Amygdala (tissue), 56 donors: ENCODE results near the gene PPP4R2.
"Not testable (repeated sequence)": the region's sequence is repeated elsewhere in the genome, so short reads cannot be mapped to it uniquely, and the experiment has no call there.

ENCODE experiments used
- DNase-seq, 56 donors: peaks; one replicate each; lab custom pipeline; 2025; lab: John Stamatoyannopoulos, UW

The PPP4R2 gene

GRCh38 chr3:72974956-72975355, 21.7 kb upstream of the PPP4R2 start:
- DNase-seq = no peak

- DNase-seq = no peak
Measured at GRCh38 chr3:72976281-72976741, 20.3 kb upstream of the PPP4R2 start.

- no peak for DNase-seq
Measured at GRCh38 chr3:72977060-72977808, 19.4 kb upstream of the PPP4R2 start.

- DNase-seq = no peak
Measured at GRCh38 chr3:72982609-72983366, 13.8 kb upstream of the PPP4R2 start.

GRCh38 chr3:72985576-72985975, 11.0 kb upstream of the PPP4R2 start:
- no peak for DNase-seq

GRCh38 chr3:72990701-72991395, 5.8 kb upstream of the PPP4R2 start:
- DNase-seq = no peak

GRCh38 chr3:72991522-72991921, 5.1 kb upstream of the PPP4R2 start:
- peak in 1 of 56 donors; percentile 6 for DNase-seq

- DNase-seq = no peak
Measured at GRCh38 chr3:72993391-72993790, 3.2 kb upstream of the PPP4R2 start.

GRCh38 chr3:72995337-72995736, 1.3 kb upstream of the PPP4R2 start:
- no peak for DNase-seq

- peak in 4 of 56 donors; percentile 22 to 48 (median 32) for DNase-seq
Measured at GRCh38 chr3:72996121-72996472, 514 bp upstream of the PPP4R2 start.

GRCh38 chr3:72997421-72997961, 880 bp downstream of the PPP4R2 start:
- DNase-seq = peak in 23 of 56 donors; percentile 2 to 52 (median 31)

- no peak for DNase-seq
Measured at GRCh38 chr3:72998466-72998865, 1.9 kb downstream of the PPP4R2 start.

- no peak for DNase-seq
Measured at GRCh38 chr3:72999951-73000350, 3.3 kb downstream of the PPP4R2 start.

GRCh38 chr3:73003050-73003449, 6.4 kb downstream of the PPP4R2 start:
- DNase-seq = not testable (repeated sequence)

- DNase-seq = no peak
Measured at GRCh38 chr3:73004316-73004715, 7.7 kb downstream of the PPP4R2 start.

GRCh38 chr3:73007992-73008712, 11.5 kb downstream of the PPP4R2 start:
- DNase-seq = no peak

- DNase-seq = no peak
Measured at GRCh38 chr3:73009008-73009407, 12.4 kb downstream of the PPP4R2 start.

- DNase-seq = no peak
Measured at GRCh38 chr3:73009750-73010149, 13.1 kb downstream of the PPP4R2 start.

GRCh38 chr3:73010158-73010557, 13.5 kb downstream of the PPP4R2 start:
- no peak for DNase-seq

- DNase-seq = no peak
Measured at GRCh38 chr3:73018298-73018697, 21.7 kb downstream of the PPP4R2 start.
